Activated B cell treated with CpG ODN at 0.5 μM for 24 hours (primary cell): ENCODE data around the gene EREG. TPM values are rescaled to one million over a fixed set of nuclear protein-coding genes. Genes with fewer than 3 reads are reported as not detected.

Experiments
- ATAC-seq: fragments of 200-7000 bp; cut with Tn5 transposase; one replicate; pipeline ENCODE4 v1.10.0; 2021; ENCODE audit warnings: low read depth, mild to moderate bottlenecking, moderate library complexity
- CTCF ChIA-PET: fragments of 350-600 bp; sonication (Branson Sonifier 250); formaldehyde crosslinking; loops from one replicate; lab custom pipeline; 2021; ENCODE audit warnings: antibody characterized with exemption; lab: Charles Lee
- POLR2A ChIA-PET: fragments of 350-600 bp; sonication (Branson Sonifier 250); formaldehyde crosslinking; loops from one replicate; lab custom pipeline; 2021; ENCODE audit warnings: antibody characterized with exemption; lab: Charles Lee
- DNase-seq: peaks from one replicate; pipeline ENCODE4 v3.0.0; 2022
- H3K27ac Mint-ChIP-seq: one replicate; pipeline ENCODE4 v1.8.0; 2020; ENCODE audit warnings: mixed read lengths
- H3K27me3 Mint-ChIP-seq: one replicate; pipeline ENCODE4 v1.8.0; 2021; ENCODE audit warnings: mixed read lengths
- H3K36me3 Mint-ChIP-seq: one replicate; pipeline ENCODE4 v1.8.0; 2021; ENCODE audit warnings: low read depth, mixed read lengths
- H3K4me1 Mint-ChIP-seq: one replicate; pipeline ENCODE4 v1.8.0; 2021; ENCODE audit warnings: mixed read lengths
- H3K4me3 Mint-ChIP-seq: one replicate; pipeline ENCODE4 v1.8.0; 2020; ENCODE audit warnings: mild to moderate bottlenecking, mixed read lengths
- H3K9me3 Mint-ChIP-seq: one replicate; pipeline ENCODE4 v1.8.0; 2020; ENCODE audit warnings: mixed read lengths
- intact Hi-C: fragments of 100-400 bp; cut with micrococcal nuclease; formaldehyde crosslinking; loops from one replicate; pipeline ENCODE4 v1.15.1; 2024
- total RNA-seq: library from RNA; stranded (reverse); gene quantifications from 2 replicates; pipeline ENCODE4 v1.2.3, GENCODE V29; 2022
- TF ChIP-seq, protein P1 (sequence below): fragments of 200-600 bp; IDR thresholded peaks from one replicate; pipeline ENCODE4 v1.8.0; 2022; ENCODE audit warnings: antibody characterized with exemption, mild to moderate bottlenecking

EREG gene
- total RNA-seq, 1 donor from 2014 or later: not detected

DNA sequence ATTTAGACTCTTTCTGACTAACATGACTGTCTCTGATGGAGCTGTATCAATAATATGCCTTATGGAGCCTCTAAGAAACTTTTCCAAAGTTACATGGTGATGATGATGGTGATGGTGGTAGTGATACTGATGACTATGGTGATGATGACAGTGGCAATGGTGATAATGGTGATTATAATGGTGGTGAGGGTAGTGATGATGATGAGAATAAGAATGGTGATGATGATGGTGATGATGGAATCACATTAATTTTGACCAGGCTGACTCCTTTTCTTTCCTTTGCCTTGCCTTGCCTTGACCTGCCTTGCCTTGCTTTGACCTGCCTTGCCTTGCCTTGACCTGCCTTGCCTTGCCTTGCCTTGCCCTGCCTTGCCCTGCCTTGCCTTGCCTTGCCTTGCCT is 48.3 kb downstream of the EREG start:
- ChIA-PET CTCF (no interaction called here), POLR2A (no interaction called here)
- Mint-ChIP-seq H3K4me3 (no peak overlapping the region), H3K36me3 (no peaks in the 10 kb centered on the region), H3K27ac (no peak overlapping the region), H3K9me3 (no peaks in the 10 kb centered on the region), H3K27me3 (peaks cover 5% of the 10 kb centered on the region), H3K4me1 (no peaks in the 10 kb centered on the region)
- DNase-seq (no peak), ATAC-seq (no peak)
- intact Hi-C loops: no loop called here
- TF ChIP-seq, protein P1, sequence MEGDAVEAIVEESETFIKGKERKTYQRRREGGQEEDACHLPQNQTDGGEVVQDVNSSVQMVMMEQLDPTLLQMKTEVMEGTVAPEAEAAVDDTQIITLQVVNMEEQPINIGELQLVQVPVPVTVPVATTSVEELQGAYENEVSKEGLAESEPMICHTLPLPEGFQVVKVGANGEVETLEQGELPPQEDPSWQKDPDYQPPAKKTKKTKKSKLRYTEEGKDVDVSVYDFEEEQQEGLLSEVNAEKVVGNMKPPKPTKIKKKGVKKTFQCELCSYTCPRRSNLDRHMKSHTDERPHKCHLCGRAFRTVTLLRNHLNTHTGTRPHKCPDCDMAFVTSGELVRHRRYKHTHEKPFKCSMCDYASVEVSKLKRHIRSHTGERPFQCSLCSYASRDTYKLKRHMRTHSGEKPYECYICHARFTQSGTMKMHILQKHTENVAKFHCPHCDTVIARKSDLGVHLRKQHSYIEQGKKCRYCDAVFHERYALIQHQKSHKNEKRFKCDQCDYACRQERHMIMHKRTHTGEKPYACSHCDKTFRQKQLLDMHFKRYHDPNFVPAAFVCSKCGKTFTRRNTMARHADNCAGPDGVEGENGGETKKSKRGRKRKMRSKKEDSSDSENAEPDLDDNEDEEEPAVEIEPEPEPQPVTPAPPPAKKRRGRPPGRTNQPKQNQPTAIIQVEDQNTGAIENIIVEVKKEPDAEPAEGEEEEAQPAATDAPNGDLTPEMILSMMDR: no peak

DNA sequence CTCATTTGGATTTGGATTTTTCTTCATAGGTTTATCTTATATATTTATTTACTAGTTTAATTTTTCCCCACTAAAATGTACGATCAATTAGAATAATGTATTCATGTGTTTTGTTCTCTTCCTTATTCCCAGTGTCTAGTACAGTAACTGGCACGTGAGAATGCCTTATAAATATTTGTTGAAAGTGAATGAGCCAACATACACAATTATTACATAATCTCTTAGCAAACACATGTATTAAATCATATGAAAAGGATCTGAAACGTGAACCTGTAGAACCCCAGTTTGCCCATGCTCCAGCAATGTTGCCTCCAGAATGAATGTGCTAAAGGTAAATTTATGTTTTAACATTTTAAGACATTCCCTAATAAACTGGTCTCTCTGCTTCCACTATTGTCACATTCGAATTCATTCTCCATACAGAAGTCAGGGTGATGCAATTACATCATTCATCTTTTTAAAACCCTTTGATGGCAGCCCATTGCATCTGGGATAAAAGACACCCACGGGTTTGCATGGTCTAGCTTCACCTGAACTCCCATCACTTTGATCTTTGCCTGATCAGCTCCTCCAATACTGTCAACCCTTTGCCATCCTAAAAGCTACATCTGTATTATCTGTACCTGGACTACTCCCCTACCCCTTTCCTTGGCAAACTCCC is 49.3 kb downstream of the EREG start:
- no peak for DNase-seq
- H3K27ac Mint-ChIP-seq: no peak overlapping the region
- H3K4me3 Mint-ChIP-seq: no peak overlapping the region
- no peaks in the 10 kb centered on the region for H3K36me3 Mint-ChIP-seq
- POLR2A ChIA-PET: no interaction called here
- intact Hi-C loops: no loop called here
- no peak for ATAC-seq
- H3K9me3 Mint-ChIP-seq: no peaks in the 10 kb centered on the region
- CTCF ChIA-PET: no interaction called here
- TF ChIP-seq, protein P1: no peak
- H3K27me3 Mint-ChIP-seq: peaks cover 5% of the 10 kb centered on the region
- no peaks in the 10 kb centered on the region for H3K4me1 Mint-ChIP-seq

DNA sequence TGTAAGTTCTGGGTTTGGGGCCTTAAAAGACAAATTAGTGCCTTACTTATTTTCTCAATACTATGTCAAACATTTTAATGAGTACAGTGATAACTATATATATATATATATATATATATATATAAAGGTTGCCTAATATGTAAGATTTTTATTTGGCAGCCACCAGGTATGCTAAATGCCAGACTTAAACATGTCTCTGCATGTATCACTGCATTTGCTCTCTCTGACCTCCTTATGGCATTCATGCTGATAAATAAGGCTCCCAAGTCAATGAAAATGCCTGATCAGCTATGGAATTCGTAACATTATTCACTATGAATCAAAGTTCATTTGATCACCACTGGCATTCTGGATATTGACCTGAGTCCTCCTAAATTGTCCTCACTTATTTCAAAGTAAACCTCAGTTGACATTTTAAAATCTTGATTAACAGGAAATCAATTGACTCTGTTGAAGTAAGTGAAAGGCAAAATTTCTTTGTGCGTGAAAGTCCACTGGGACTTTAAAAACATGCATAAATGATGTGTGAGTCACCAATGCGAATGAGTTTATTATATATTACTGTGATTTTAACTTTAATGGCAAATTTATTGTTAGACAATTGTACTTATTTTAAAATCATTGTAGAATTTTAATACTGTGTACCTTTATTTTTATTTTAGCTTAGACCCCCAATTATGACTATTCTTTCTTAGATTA is 50.8 kb downstream of the EREG start:
- intact Hi-C loops: no loop called here
- Mint-ChIP-seq H3K4me1 (no peaks in the 10 kb centered on the region), H3K27ac (no peak overlapping the region), H3K4me3 (no peak overlapping the region), H3K27me3 (peaks cover 5% of the 10 kb centered on the region), H3K36me3 (no peaks in the 10 kb centered on the region), H3K9me3 (no peaks in the 10 kb centered on the region)
- no peak for ATAC-seq
- no peak for DNase-seq
- TF ChIP-seq, protein P1: no peak
- ChIA-PET CTCF (no interaction called here), POLR2A (interaction anchor here (0.6 kb wide), 1 partner anchor 8 kb away, joined by 3 read pairs; no protein-coding TSS in a partner anchor)

DNA sequence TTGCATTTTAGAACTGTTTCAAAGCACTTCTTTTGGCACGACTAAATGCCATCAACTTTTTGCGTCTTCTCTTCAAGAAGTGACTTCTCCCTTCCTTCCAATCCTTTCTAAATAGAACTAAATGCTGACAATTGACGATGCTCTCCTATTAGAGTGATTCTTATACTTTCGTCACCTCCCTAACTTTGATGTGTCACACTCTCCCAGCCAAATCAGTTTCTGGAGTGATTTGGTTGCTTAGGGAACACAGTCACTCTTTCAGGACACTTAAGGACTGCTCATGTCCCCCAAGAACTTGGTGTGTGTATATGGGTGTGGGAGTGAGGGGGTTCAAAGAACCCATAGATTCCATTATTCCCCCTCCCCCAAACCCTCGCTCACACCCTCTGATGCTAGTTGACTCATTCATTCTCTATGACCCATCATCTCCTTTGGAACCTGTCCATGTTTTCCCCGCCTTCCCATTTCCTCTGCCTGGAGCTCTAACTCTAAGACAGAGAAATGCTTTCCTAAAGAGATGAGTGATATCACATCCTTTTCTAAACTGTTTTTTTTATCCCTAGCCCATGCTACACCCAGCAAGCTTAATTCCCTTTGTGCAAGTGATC is 53.2 kb downstream of the EREG start:
- Mint-ChIP-seq H3K4me1 (no peaks in the 10 kb centered on the region), H3K36me3 (no peaks in the 10 kb centered on the region), H3K27ac (no peak overlapping the region), H3K9me3 (no peaks in the 10 kb centered on the region), H3K4me3 (no peak overlapping the region), H3K27me3 (peaks cover 7% of the 10 kb centered on the region)
- DNase-seq (no peak), ATAC-seq (no peak)
- TF ChIP-seq, protein P1: no peak
- intact Hi-C loops: no loop called here
- ChIA-PET POLR2A (no interaction called here), CTCF (interaction anchor here (0.9 kb wide), 1 partner anchor 39 kb away, joined by 3 read pairs; no protein-coding TSS in a partner anchor)

DNA sequence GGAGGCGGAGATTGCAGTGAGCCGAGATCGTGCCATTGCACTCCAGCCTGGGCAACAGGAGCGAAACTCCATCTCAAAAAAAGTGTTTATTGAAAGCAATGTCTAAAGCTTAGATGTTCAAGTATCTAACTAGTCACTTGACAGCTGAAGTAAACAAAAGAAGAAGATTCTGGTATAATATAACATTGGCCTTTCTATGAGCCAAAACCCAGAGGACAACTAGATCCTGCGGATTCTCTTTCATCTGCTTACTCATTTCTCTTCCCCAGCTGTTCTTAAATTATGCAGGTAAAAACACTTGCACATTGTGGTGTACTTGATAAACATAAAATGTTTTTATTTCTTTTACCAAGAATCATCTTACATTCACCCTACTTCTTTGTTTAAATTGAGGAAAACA is 55.9 kb downstream of the EREG start:
- H3K36me3 Mint-ChIP-seq: no peaks in the 10 kb centered on the region
- ChIA-PET CTCF (no interaction called here), POLR2A (no interaction called here)
- H3K27ac Mint-ChIP-seq: no peak overlapping the region
- TF ChIP-seq, protein P1: no peak
- ATAC-seq: no peak
- DNase-seq: no peak
- intact Hi-C loops: no loop called here
- no peak overlapping the region for H3K4me3 Mint-ChIP-seq
- no peaks in the 10 kb centered on the region for H3K9me3 Mint-ChIP-seq
- H3K4me1 Mint-ChIP-seq: no peaks in the 10 kb centered on the region
- peaks cover 5% of the 10 kb centered on the region for H3K27me3 Mint-ChIP-seq
